Measurements from ENCODE around the gene MON1A. TPM values are rescaled to one million over a fixed set of nuclear protein-coding genes. Genes with fewer than 3 reads are reported as not detected.

MON1A gene
- total RNA-seq, 1 donor from 2014 or later = 14.6 TPM

Other genes with a start within 250 kb of the MON1A start
- 2.3 and 3.7 TPM in 2 replicates for gene MST1, start 240.3 kb downstream of the MON1A start, total RNA-seq
- gene RNF123, start 240.3 kb downstream of the MON1A start, total RNA-seq = 30.5 and 35.6 TPM in 2 replicates
- 1.0 TPM in 1 of 2 replicates, not detected in the other for gene AMIGO3, start 210.1 kb downstream of the MON1A start, total RNA-seq
- 39.0 and 50.9 TPM in 2 replicates for gene GMPPB, start 205.9 kb downstream of the MON1A start, total RNA-seq
- 57.3 and 89.1 TPM in 2 replicates for gene IP6K1, start 143.3 kb downstream of the MON1A start, total RNA-seq
- not detected in 2 replicates for gene CDHR4, start 129.9 kb downstream of the MON1A start, total RNA-seq
- 14.0 and 28.8 TPM in 2 replicates for gene INKA1, start 126.5 kb downstream of the MON1A start, total RNA-seq
- gene UBA7, start 115.9 kb downstream of the MON1A start, total RNA-seq = 44.2 and 58.5 TPM in 2 replicates
- gene TRAIP, start 73.2 kb downstream of the MON1A start, total RNA-seq = 2.0 and 3.9 TPM in 2 replicates
- not detected in 2 replicates for gene CAMKV, start 59.9 kb downstream of the MON1A start, total RNA-seq
- gene MST1R, start 25.9 kb downstream of the MON1A start, total RNA-seq = 0.34 and 0.65 TPM in 2 replicates
- 34.4 and 60.4 TPM in 2 replicates for gene RBM6, start 10.3 kb upstream of the MON1A start, total RNA-seq
- gene RBM5, start 159.1 kb upstream of the MON1A start, total RNA-seq = 201 and 249 TPM in 2 replicates
- gene SEMA3F, start 225.5 kb upstream of the MON1A start, total RNA-seq = 44.6 and 79.4 TPM in 2 replicates